ENCODE data around the gene FKBP8. TPM values are rescaled to one million over a fixed set of nuclear protein-coding genes. Genes with fewer than 3 reads are reported as not detected.

Gene FKBP8
- polyA plus RNA-seq, 1 donor (not counting 4 experiments of a cell fraction or from before 2014, with no cell fraction given), result 115 TPM

DNA sequence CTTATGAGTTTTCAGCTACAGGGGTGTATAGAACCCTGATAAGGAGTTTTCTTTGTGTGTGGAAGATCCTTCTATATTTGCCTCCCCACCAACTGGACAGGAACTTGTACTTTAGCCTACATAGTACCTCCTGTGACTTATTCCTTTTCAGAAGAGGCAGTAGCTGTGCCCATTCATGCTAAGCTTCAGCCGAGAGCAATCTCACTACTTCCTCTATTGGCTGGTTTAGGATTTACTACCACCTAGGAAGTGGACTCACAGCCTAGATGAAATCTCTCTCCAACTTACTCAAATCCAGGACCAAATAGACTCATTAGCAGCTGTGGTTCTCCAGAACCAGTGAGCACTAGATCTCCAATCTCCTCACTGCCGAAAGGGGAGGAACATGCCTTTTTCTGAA, 42.9 kb upstream of the FKBP8 start:
- Histone ChIP-seq H3K27ac (ENCODE audit: control insufficient read depth, insufficient read depth, low read length) (no peak overlapping the region), H3K4me1 (ENCODE audit: control insufficient read depth, extremely low read depth, insufficient read depth, low read length) (peaks cover 9% of the 10 kb centered on the region), H3K27me3 (ENCODE audit: control insufficient read depth, extremely low read depth, insufficient read depth, low read length) (no peaks in the 10 kb centered on the region), H3K9me3 (ENCODE audit: control insufficient read depth, low read depth, low read length) (no peaks in the 10 kb centered on the region), H3K36me3 (ENCODE audit: control insufficient read depth in 2 of 2, extremely low read depth in 1 of 2, insufficient read depth in 2 of 2, low read length in 2 of 2) (peaks cover 5 to 8% of the 10 kb centered on the region in 2 experiments), H3K9ac (ENCODE audit: control insufficient read depth, extremely low read depth, insufficient read depth, low read length) (no peak overlapping the region), H2AFZ (ENCODE audit: control insufficient read depth, low read length) (no peak overlapping the region), H3K4me2 (ENCODE audit: control insufficient read depth, extremely low read depth, insufficient read depth, low read depth, low read length) (no peak overlapping the region), H3K79me2 (ENCODE audit: control insufficient read depth, insufficient read depth, low read length) (peaks cover 9% of the 10 kb centered on the region), H3K9me1 (ENCODE audit: control insufficient read depth, extremely low read depth, insufficient read depth, low read length) (no peaks in the 10 kb centered on the region), H3K4me3 (ENCODE audit: control insufficient read depth in 2 of 3, extremely low read depth in 1 of 3, insufficient read depth in 2 of 3, low read depth in 1 of 3, low read length in 3 of 3) (no peak overlapping the region), H4K20me1 (ENCODE audit: control insufficient read depth, extremely low read depth, insufficient read depth, low read length) (no peaks in the 10 kb centered on the region)
- no peak for DNase-seq (ENCODE audit: low read depth, low spot score)
- FAIRE-seq, result no peak
- dilution Hi-C loops (cut with MboI; ENCODE audit: extremely low pct_ligation_motif_present, low sequenced_read_pairs), result no loop called here
- TF ChIP-seq EZH2 (IDR thresholded peaks at IDR 0.05; ENCODE audit: low read length), result no peak

DNA sequence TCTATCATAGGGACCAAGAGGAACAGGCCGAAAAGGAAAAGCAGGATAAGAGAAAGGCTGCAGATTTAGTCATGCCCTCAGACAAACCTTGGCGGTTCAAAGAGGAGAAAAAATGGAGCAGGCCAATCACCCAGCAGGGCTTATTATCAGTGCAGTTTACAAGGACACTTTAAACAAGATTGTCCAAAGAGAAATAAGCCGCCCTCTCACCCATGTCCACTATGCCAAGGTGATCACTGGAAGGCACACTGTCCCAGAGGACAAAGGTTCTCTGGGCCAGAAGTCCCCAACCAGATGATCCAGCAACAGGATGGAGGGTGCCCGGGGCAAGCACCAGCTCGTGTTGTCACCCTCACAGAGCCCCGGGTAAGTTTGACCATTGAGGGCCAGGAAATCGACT, 36.9 kb upstream of the FKBP8 start:
- no peak overlapping the region for H3K4me2 ChIP-seq (ENCODE audit: control insufficient read depth, extremely low read depth, insufficient read depth, low read depth, low read length)
- no peak overlapping the region for H3K4me3 ChIP-seq (ENCODE audit: control insufficient read depth in 2 of 3, extremely low read depth in 1 of 3, insufficient read depth in 2 of 3, low read depth in 1 of 3, low read length in 3 of 3)
- no peaks in the 10 kb centered on the region for H3K9me3 ChIP-seq (ENCODE audit: control insufficient read depth, low read depth, low read length)
- no peak overlapping the region for H3K9ac ChIP-seq (ENCODE audit: control insufficient read depth, extremely low read depth, insufficient read depth, low read length)
- no peak for DNase-seq (ENCODE audit: low read depth, low spot score)
- dilution Hi-C loops (cut with MboI; ENCODE audit: extremely low pct_ligation_motif_present, low sequenced_read_pairs), result no loop called here
- no peak for FAIRE-seq
- H3K27ac ChIP-seq (ENCODE audit: control insufficient read depth, insufficient read depth, low read length), result no peak overlapping the region
- TF ChIP-seq EZH2 (IDR thresholded peaks at IDR 0.05; ENCODE audit: low read length), result no peak
- TF ChIP-seq, protein P1, sequence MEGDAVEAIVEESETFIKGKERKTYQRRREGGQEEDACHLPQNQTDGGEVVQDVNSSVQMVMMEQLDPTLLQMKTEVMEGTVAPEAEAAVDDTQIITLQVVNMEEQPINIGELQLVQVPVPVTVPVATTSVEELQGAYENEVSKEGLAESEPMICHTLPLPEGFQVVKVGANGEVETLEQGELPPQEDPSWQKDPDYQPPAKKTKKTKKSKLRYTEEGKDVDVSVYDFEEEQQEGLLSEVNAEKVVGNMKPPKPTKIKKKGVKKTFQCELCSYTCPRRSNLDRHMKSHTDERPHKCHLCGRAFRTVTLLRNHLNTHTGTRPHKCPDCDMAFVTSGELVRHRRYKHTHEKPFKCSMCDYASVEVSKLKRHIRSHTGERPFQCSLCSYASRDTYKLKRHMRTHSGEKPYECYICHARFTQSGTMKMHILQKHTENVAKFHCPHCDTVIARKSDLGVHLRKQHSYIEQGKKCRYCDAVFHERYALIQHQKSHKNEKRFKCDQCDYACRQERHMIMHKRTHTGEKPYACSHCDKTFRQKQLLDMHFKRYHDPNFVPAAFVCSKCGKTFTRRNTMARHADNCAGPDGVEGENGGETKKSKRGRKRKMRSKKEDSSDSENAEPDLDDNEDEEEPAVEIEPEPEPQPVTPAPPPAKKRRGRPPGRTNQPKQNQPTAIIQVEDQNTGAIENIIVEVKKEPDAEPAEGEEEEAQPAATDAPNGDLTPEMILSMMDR (optimal IDR thresholded peaks at IDR 0.05 in 1 of 3, IDR thresholded peaks at IDR 0.05 in 1 of 3, conservative IDR thresholded peaks at IDR 0.05 in 1 of 3; ENCODE audit: extremely low read depth in 1 of 3, insufficient read depth in 2 of 3, low read length in 3 of 3), result no peak
- H3K79me2 ChIP-seq (ENCODE audit: control insufficient read depth, insufficient read depth, low read length), result peaks cover 4% of the 10 kb centered on the region
- H3K9me1 ChIP-seq (ENCODE audit: control insufficient read depth, extremely low read depth, insufficient read depth, low read length), result no peaks in the 10 kb centered on the region
- H3K36me3 ChIP-seq (ENCODE audit: control insufficient read depth in 2 of 2, extremely low read depth in 1 of 2, insufficient read depth in 2 of 2, low read length in 2 of 2), result peaks cover 15 to 17% of the 10 kb centered on the region in 2 experiments
- H3K27me3 ChIP-seq (ENCODE audit: control insufficient read depth, extremely low read depth, insufficient read depth, low read length), result no peaks in the 10 kb centered on the region
- no peak overlapping the region for H2AFZ ChIP-seq (ENCODE audit: control insufficient read depth, low read length)
- no peaks in the 10 kb centered on the region for H3K4me1 ChIP-seq (ENCODE audit: control insufficient read depth, extremely low read depth, insufficient read depth, low read length)
- H4K20me1 ChIP-seq (ENCODE audit: control insufficient read depth, extremely low read depth, insufficient read depth, low read length), result no peaks in the 10 kb centered on the region

DNA sequence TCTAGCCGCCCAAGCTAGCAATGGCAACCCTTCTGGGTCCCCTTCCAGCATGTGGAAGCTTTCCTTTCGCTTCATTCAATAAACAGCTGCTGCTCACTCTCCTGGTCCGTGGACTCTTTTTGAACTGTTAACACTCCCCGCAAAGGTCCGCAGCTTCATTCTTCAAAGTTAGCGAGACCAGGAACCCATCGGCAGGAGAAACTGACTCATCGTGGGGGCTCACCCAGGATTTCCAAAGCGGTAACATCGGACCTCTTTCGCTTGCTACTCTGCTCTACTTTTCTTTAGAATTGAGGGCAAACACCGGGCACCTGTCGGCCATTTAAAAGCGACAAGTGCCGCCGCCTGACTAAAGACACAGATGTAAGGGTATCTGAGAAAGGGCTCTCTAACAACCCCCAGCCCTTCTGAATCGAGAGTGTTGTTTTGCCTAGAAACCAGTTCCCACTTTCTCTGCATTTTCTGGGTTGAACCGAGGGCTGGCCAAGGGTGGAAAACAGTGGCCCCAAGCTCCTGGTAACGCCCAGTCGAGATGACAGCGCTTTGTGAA, 34.1 kb upstream of the FKBP8 start:
- Histone ChIP-seq H3K9me1 (ENCODE audit: control insufficient read depth, extremely low read depth, insufficient read depth, low read length) (peaks cover 3% of the 10 kb centered on the region), H3K4me3 (ENCODE audit: control insufficient read depth in 2 of 3, extremely low read depth in 1 of 3, insufficient read depth in 2 of 3, low read depth in 1 of 3, low read length in 3 of 3) (no peak overlapping the region), H3K27ac (ENCODE audit: control insufficient read depth, insufficient read depth, low read length) (no peak overlapping the region), H3K79me2 (ENCODE audit: control insufficient read depth, insufficient read depth, low read length) (peaks cover 29% of the 10 kb centered on the region), H3K27me3 (ENCODE audit: control insufficient read depth, extremely low read depth, insufficient read depth, low read length) (no peaks in the 10 kb centered on the region), H3K4me1 (ENCODE audit: control insufficient read depth, extremely low read depth, insufficient read depth, low read length) (peaks cover 11% of the 10 kb centered on the region), H2AFZ (ENCODE audit: control insufficient read depth, low read length) (no peak overlapping the region), H3K36me3 (ENCODE audit: control insufficient read depth in 2 of 2, extremely low read depth in 1 of 2, insufficient read depth in 2 of 2, low read length in 2 of 2) (peaks cover 30 to 39% of the 10 kb centered on the region in 2 experiments), H3K4me2 (ENCODE audit: control insufficient read depth, extremely low read depth, insufficient read depth, low read depth, low read length) (no peak overlapping the region), H3K9ac (ENCODE audit: control insufficient read depth, extremely low read depth, insufficient read depth, low read length) (no peak overlapping the region), H4K20me1 (ENCODE audit: control insufficient read depth, extremely low read depth, insufficient read depth, low read length) (peaks cover 13% of the 10 kb centered on the region), H3K9me3 (ENCODE audit: control insufficient read depth, low read depth, low read length) (no peaks in the 10 kb centered on the region)
- DNase-seq (ENCODE audit: low read depth, low spot score) (no peak), FAIRE-seq (no peak)
- TF ChIP-seq, protein P1 (optimal IDR thresholded peaks at IDR 0.05 in 1 of 3, IDR thresholded peaks at IDR 0.05 in 1 of 3, conservative IDR thresholded peaks at IDR 0.05 in 1 of 3; ENCODE audit: extremely low read depth in 1 of 3, insufficient read depth in 2 of 3, low read length in 3 of 3), result no peak
- TF ChIP-seq EZH2 (IDR thresholded peaks at IDR 0.05; ENCODE audit: low read length), result no peak
- dilution Hi-C loops (cut with MboI; ENCODE audit: extremely low pct_ligation_motif_present, low sequenced_read_pairs), result no loop called here

All from keratinocyte (primary cell).